Hematopoietic multipotent progenitor cell treated with erythropoietin and hydrocortisone succinate and interleukin-3 and kit ligand, for 8 days (in vitro differentiated cells): ENCODE measurements around the gene CCDC73.
"Not testable (repeated sequence)": the region's sequence is repeated elsewhere in the genome, so short reads cannot be mapped to it uniquely, and the experiment has no call there.

ENCODE experiments used
- DNase-seq: peaks from one replicate; pipeline ENCODE4 v3.0.0-alpha.2; 2015

Gene CCDC73

GRCh38 chr11:32792948-32793475 lies 1.4 kb downstream of the CCDC73 start:
- DNase-seq = peak; percentile 61

- DNase-seq = no peak
These were observed 2.1 kb downstream of the CCDC73 start for GRCh38 chr11:32792111-32792947.

- DNase-seq = no peak
These were observed 3.5 kb downstream of the CCDC73 start for GRCh38 chr11:32790916-32791315.

- no peak for DNase-seq
These were observed 7.7 kb downstream of the CCDC73 start for GRCh38 chr11:32786811-32787210.

GRCh38 chr11:32785262-32785661 lies 9.2 kb downstream of the CCDC73 start:
- no peak for DNase-seq

- no peak for DNase-seq
These were observed 12.7 kb downstream of the CCDC73 start for GRCh38 chr11:32781721-32782120.

GRCh38 chr11:32780839-32781238 lies 13.6 kb downstream of the CCDC73 start:
- DNase-seq = not testable (repeated sequence)

GRCh38 chr11:32779136-32779535 lies 15.3 kb downstream of the CCDC73 start:
- no peak for DNase-seq

- DNase-seq = no peak
These were observed 18.6 kb downstream of the CCDC73 start for GRCh38 chr11:32775908-32776307.

- DNase-seq = no peak
These were observed 20.4 kb downstream of the CCDC73 start for GRCh38 chr11:32774081-32774480.

- no peak for DNase-seq
These were observed 21.7 kb downstream of the CCDC73 start for GRCh38 chr11:32772731-32773130.

GRCh38 chr11:32761774-32762173 lies 32.7 kb downstream of the CCDC73 start:
- DNase-seq = not testable (repeated sequence)

- DNase-seq = no peak
These were observed 36.2 kb downstream of the CCDC73 start for GRCh38 chr11:32758291-32758690.

GRCh38 chr11:32753181-32753580 lies 41.3 kb downstream of the CCDC73 start:
- DNase-seq = not testable (repeated sequence)

GRCh38 chr11:32752001-32752400 lies 42.5 kb downstream of the CCDC73 start:
- DNase-seq = no peak

GRCh38 chr11:32751381-32751780 lies 43.1 kb downstream of the CCDC73 start:
- no peak for DNase-seq

GRCh38 chr11:32729976-32730375 lies 64.5 kb downstream of the CCDC73 start:
- DNase-seq = no peak

- DNase-seq = no peak
These were observed 71.1 kb downstream of the CCDC73 start for GRCh38 chr11:32723332-32723731.

GRCh38 chr11:32722255-32722654 lies 72.2 kb downstream of the CCDC73 start:
- no peak for DNase-seq

GRCh38 chr11:32713496-32713895 lies 81.0 kb downstream of the CCDC73 start:
- DNase-seq = peak; percentile 7

- not testable (repeated sequence) for DNase-seq
These were observed 85.5 kb downstream of the CCDC73 start for GRCh38 chr11:32708978-32709377.

GRCh38 chr11:32706985-32707741 lies 87.3 kb downstream of the CCDC73 start:
- no peak for DNase-seq

GRCh38 chr11:32705309-32706033 lies 89.0 kb downstream of the CCDC73 start:
- DNase-seq = no peak
